GM12891 (cell line): Measurements from ENCODE around the gene GFM1.
"Not testable (repeated sequence)": the region's sequence is repeated elsewhere in the genome, so short reads cannot be mapped to it uniquely, and the experiment has no call there.

ENCODE experiments used
- PAX5 ChIP-seq: IDR thresholded peaks from 2 replicates; pipeline ENCODE4 v1.6.1; 2011; ENCODE audit warnings: low read length, moderate library complexity, mild to moderate bottlenecking; ENCODE audit not compliant: insufficient read depth, severe bottlenecking
- POLR2A ChIP-seq: IDR thresholded peaks from 2 replicates; pipeline ENCODE4 v1.6.1; 2011; ENCODE audit warnings: low read depth, low read length, control low read depth
- POLR2AphosphoS5 ChIP-seq: IDR thresholded peaks from 2 replicates; pipeline ENCODE4 v1.6.1; 2011; ENCODE audit warnings: low read depth, low read length, control low read depth
- POU2F2 ChIP-seq: IDR thresholded peaks from 2 replicates; pipeline ENCODE4 v1.6.1; 2011; ENCODE audit warnings: low read depth, mild to moderate bottlenecking, control low read depth, low read length, moderate library complexity
- SPI1 ChIP-seq: IDR thresholded peaks from 2 replicates; pipeline ENCODE4 v1.6.1; 2011; ENCODE audit warnings: low read depth, low read length, control low read depth
- TAF1 ChIP-seq: IDR thresholded peaks from 2 replicates; pipeline ENCODE4 v1.6.1; 2011; ENCODE audit warnings: low read depth, low read length, control low read depth

DNA sequence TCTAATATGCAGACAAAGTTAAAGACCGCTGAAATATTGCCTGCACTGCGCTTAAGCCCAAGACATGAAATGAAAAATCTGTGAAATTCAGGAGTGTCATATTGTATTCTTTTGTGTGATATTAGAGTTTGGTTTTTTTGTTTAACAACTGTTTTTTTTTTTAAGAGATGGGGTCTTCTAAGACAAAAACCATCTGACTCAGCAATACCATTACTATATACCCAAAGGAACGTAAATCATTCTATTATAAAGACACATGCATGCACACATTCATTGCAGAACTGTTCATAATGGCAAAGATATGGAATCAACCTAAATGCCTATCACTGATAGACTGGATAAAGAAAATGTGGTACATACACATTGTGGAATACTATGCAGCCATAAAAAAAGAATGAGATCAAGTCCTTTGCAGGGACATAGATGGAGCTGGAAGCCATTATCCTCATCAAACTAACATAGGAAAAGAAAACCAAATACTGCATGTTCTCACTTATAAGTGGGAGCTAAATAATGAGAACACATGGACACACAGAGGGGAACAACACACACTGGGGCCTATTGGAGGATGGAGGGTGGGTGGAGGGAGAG is 49.6 kb downstream of the GFM1 start:
- TF ChIP-seq POLR2AphosphoS5, POLR2A, TAF1, SPI1, PAX5, POU2F2: not testable (repeated sequence)
